GM18498 (cell line): ENCODE data around the gene MFAP4.

Experiments
- ATAC-seq: cut with Tn5 transposase; IDR thresholded peaks from one replicate; pipeline ENCODE4 v1.9.1; 2021; ENCODE audit warnings: mild to moderate bottlenecking, moderate library complexity; ENCODE audit not compliant: unreplicated experiment

The MFAP4 gene

DNA sequence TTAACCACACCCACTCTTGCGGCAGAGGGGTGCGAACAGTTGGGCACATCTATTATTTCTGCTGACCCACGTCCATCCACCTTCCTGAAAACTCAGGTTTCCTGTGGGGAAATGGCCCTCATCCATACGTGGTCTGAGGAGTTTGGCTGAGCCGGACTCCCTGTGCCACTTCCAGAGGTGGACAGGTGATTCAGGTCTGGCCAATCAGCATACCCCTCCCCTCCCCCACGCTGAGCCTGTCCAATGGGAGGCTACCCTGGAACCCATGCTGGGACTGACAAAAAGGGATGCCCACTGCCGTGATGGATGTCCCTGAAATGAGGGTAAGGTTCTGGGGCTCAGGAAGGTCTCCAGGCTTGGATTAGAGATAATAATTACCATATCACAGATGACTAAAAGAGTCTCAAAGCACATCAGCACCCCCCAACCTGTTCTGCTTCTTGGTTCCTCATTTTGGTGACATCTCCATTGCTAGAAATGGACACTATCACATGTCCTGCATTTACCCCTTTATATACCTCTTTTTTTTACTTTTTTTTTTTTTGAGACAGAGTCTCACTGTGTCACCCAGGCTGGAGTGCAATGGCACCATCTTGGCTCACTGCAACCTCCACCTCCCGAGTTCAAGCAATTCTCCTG lies 14.0 kb downstream of the MFAP4 start:
- ATAC-seq: no peak

DNA sequence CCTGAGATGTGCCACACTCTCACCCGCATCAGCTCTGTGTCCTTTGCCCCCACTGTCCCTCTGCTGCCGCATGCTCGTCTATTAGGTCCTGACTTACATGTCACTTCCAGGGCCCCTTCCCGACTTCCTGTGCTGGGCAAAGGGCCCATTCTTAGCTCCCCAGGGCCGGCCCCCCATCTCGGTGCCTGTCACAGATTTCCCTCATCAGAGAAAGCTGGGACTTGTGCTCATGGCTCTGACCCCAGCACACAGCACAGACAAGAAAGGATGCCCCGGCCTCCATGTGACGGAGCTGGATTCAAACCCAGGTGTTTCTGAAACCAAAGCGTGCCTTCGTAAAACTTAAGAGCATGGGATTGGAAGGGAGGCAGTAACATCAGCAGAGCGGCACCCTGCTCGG lies 14.6 kb downstream of the MFAP4 start:
- ATAC-seq: no peak

DNA sequence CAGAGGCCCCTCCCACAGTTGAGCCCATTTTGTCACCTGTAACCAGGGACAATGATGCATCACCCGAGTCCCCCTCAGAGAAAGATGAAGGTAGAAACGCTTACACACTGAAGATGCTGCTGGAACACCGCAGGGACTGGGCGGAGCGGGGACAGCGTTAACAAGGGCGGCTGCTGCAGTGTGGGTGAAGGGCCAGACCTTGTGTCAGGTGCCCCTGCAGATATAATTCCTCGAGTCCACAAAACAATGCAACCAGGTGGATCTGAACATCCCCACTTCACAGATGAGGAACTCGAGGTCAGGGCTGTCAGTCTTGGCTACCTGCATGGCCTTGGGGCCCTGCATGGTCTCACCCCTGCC lies 15.0 kb downstream of the MFAP4 start:
- ATAC-seq: no peak

DNA sequence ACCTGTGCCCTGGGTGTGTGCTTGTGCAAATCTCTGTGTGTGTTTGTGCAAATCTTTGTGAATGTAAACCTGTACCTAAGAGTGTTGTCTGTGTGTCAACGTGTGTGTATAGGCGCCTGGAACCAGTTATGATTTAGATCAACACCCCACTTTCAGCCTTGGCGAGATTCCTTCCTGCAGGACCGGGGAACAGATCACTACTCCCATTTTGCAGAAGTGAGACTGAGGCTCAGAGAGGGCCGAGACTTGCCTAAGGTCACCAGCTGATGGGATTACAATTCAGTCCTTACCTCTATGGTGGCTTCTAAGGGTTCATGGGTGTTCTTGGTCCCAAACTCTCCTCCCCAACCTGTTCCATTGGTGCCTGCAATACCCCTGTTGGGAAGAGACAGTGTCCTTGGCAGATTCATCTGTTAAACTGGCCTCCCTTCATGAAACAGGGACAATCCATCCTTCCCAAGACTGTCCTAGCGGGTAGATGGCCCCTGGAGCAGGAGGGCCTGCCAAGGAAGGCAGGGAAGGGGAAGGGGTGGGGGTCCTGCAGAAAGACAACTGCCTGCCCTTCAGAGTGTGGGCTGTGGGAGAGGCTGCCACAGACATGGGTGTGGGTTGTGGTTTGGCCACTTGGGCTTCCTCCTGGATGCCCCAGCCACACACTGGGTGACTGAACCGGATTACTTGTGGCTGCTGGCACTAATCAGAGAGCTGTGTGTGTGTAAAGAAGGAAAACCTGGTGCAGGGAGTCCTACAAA lies 15.6 kb downstream of the MFAP4 start:
- ATAC-seq: peak; percentile 9

DNA sequence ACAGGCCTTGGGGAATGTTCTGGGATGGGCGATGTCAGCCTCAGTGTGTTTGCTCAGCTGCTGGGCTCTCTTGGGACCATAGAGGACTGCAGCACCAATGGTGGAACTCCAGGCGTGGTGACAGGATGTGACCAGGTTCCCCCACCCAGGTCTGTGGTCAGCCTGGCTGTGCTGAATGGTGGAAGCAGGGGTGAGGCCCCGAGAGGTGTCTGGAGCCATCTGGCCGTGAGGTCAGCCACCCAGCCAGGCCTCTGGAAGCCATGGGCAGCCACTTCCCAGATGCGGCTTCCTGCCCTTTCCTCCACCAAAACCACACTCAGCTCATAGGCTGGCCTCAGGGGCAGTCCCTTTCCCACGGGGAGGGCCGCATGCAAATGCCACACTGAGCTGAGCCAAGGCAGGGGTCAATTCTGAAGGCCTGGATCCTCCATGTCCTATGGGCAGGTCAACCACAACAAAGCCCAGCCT lies 16.5 kb downstream of the MFAP4 start:
- ATAC-seq: peak; percentile 57

DNA sequence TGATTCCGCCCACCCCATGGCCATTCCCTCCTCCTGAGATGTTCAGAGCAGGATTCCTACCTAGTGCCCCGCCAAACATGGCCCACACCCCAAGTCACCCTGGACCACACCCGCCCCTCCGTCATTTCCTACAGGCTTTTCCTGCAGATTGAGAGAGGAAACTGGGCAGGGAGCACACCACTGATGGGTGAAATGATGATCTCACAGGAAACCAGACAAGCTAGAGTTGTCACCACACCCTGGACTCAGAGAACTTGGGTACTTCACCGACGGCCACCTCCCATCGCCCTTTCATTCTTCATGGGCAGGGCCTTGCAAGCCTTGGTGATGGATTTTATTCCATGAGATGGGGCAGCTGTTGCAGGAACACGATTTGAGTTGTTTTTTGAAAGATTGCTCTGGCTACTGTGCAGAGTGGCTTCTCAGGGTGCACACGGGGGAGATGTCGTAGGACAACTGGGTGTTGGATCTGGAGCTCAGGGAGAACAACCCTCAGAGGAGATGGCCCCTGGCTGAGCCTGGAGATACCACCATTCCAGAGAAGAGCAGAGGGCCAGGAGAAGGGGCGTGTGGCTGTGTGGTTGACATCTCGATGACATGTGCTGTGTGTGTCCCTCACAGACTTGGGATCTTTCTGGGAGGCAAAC lies 17.0 kb downstream of the MFAP4 start:
- no peak for ATAC-seq

DNA sequence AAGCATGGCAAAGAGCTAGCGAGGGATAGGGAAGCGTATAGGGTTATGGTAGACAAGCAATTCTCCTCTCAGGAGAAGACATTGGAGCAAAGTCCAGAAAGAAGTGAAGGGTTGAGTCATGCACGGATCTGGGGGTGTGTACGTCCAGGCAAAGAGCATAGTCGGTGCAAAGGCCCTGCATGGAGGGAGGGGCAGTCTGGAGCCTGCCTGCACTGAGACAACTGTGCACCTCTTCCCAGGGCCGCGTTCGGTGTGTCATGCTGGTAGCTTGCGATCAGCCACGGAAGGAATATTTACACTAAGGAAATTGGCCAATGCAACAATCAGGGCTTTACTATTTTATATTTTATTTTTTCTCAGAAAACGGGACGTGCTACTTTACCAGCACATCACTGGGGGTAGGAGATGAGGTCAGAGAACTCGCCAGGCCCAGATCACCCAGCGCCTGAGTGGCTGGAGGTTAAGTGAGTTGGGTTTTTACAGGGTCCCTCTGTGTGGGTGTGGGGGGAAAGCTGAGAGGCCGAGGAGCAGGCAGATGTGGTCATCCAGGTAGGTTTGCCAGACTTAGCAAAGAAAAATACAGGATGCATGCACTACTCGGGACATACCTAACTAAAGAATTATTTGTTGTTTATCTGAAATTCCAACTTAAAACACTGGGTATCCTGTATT lies 17.7 kb downstream of the MFAP4 start:
- ATAC-seq: no peak

DNA sequence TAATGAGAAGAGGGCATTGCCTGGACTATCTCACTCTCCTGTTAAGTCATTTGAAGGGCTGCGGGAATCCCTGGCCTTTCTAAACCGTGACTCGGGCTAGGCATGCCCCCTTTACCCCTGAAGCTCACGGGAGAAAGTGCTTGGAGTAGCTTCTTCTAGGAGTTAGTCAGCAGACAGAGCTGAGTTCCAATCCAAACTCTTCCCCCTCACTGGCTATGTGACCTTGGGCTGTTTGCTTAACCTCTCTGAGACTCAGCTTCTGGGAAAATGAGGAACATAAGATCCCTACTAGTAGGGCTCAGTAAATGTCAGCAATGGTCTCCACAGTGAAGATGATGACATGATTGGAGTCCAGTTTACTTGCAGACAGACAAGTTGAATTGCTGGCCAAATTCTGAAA lies 18.8 kb downstream of the MFAP4 start:
- no peak for ATAC-seq

DNA sequence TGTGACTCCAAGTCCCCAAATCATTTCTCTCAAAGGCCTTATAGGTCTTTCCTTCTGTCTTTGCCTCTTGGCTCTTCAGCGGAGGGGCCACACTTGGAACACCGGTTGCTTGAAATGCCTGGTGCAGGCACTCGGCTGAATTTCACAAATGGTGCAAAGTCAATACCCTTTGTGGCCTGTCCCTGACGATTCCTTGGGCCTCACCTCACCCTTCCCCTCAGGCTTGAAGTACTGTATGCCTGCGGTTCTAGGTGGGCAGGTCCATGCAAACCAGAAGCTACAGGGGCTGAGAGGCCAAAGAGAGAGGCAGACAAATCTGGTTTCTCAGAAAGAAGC lies 20.4 kb downstream of the MFAP4 start:
- no peak for ATAC-seq

DNA sequence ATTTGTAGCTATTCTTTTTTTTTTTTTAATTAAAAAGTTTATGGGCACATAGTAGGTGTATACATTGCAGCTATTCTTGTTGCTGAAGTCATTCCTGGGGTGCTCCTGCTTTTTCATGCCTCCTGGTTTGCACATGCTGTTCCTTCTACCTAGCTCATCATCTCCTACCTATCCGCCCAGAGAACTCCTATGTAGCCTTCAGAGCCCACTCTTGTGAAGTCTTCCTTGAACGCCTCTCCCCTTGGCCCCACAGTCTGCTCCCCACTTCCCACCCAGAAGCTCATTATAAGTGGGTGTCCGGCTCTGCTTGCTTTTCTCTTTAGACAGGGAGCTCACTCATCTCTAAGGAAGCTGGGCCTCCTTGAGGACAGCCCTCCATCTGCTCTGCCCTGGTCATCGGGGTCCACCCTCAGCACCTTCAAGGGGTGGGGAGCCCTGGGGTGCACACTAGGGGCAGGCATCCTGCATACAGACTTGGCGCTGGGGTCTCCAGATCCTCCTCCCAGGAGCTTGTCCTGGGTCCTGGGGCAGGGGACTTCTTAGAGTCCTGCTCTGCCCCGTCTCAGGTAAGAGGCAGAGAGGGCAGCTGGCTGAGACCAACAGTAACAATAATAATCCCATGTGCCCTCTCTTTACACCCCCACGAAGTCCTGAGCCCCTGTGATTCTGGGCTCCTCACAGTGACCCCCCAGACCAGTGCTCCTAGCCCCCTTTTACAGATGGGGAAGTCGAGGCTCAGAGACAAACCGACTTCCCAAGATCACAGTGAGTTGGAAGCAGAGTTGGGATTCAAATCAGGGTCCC lies 21.0 kb downstream of the MFAP4 start:
- ATAC-seq: no peak

DNA sequence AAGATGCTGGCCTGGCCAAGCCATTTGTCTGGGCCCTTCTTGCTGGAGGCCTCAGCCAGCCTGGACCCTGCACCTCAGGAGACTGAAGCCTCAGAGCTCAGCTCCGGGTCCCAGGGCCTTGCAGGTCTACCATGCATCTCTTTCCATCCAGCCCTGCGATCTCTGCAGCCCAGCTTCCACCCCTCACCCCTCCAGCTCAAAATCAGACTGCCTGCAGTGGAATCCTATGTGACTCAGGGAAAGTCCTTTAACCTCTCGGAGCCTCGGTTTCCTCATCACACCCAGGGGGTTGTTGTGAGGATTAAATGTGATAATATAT lies 21.5 kb downstream of the MFAP4 start:
- no peak for ATAC-seq

DNA sequence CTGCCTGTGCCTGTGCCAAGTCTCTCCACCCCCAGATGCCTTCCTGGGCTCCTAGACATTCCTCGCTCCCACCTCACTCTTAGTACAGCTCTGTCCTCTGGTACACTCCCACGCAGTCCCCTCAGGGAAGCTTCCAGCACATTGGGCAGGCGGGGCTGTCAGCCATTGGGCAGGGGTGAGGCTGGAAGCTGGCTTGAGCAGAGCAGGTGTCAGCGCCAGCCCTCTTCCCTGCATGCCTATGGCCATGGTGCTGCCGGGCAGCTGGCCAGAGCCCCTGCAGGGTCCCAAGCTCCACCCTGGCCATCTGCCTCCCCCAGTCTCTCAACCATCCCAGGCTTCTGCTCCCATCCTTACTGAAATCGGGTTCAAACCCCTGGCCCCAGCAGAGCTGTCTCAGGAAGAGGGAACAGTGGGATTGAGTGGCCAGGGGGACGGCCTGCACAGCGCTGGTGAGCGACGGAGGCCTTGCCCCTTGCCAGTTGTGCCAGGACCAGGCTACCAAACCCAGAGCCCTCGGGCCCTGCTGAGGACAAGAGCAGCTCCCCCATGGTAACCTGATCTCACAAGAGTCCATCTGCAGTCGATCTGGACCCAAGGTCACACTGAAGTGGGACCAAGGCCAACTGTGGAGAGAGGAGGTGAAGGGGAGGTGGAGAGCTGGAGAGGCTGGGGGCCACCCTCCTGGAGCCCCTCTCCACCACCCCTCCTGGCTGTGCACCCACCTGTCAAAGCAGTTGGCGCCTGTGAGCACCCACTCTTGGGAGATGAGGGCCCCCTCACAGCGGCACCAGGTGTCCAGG lies 22.1 kb downstream of the MFAP4 start:
- no peak for ATAC-seq

DNA sequence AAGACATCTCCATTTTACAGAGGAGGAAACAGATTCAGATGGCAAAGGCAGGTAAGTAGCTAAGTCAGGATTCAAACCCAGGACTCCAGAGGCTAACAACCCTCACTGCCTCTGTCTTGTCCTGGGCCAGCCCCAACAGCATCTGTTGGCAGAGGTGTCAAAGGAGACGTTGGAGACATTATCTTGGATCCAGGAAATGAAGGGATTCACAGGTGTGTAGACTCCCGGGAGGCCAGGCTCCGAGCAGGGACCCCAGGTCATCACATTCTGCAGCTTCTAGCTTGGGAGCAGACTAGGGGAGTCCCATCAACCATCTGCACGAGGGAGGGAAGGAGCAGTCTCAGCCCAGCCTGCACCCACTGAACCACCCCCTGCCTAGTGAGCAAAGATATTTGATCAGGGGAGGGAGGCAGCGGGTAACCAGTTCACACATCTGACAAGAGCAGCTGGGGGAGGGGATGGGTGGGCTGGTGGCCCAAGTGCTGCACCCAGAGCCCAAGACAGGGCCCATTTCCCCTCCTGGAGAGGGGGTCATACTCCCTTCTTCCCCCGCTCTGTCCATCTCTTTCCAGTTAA lies 23.4 kb downstream of the MFAP4 start:
- ATAC-seq: no peak

DNA sequence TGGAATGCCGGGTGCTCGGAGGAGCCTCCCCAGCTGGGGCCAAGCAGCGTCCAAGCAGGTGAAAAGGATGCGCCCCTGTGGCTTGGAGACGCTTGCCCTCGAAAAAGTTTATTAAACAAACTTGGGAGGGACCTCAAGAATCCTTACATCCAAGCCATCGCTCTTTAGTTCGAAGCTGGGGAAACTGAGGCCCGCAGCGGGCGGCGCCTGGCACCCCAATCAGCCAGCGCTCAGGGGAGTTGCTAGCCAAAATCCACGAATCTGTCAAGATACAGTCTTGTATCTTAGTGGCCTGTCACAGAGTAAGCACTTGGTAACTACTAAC lies 23.9 kb downstream of the MFAP4 start:
- ATAC-seq: no peak

DNA sequence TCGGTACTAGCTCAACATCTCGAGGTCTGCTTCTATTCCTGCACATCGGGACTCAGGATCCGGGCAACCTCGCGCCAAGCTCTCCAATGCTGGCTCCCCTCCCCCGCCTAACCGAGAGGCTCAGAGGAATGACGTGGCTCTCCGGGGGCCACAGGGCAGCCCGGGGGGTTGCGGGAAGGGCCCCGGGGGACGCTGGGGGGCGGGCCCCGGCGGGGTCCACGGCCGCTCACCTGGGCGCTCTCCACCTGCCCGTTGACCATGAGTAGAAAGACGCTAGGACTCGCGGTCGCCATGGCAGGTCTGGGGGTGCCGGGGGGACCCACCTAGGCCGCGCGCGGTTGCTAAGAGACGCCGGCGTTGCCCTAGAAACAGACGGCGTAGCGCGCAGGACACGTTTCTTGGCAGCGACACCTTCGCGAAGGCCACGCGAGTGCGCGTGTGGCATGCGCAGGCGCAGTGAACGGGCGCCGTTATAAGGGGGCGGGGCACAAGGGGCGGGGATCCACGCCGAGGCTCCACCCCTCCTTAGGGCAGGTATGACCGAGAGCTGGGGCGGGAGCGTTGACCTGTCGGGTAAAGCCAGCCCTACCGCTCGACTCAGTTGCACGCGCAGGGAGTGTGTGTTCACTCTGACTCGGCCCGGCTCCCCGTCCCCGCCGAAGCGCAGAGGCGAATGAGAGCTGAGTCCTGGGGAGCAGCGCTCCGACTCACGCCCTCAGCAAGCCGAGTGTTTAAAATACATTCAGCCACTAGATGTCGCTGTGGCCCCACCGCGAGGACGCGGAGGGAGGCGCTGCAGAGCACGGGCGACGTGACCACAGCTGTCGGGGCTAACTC lies 24.5 kb downstream of the MFAP4 start, which contains the start of gene B9D1:
TSS of gene B9D1 (minus strand) at position 447 of the 837 bp plus-strand sequence. CDS start at position 293, 154 bp downstream.
- peak; percentile 81 for ATAC-seq

DNA sequence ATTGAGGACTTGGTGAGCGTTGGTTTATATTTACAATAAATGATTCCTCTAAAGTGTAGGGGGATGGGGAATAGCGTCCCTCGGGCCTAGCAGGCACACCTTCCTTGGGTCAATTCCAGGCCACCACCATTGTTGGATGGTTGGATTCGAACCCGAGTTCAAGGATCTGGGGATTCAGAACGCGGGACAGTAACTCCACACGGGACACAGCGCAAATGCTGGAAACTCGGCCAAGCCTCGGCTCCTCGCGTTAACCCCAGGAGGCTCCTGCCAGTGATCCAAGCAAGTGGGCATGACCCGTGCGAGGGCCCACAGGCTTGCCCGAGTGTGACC lies 25.1 kb downstream of the MFAP4 start:
- no peak for ATAC-seq

DNA sequence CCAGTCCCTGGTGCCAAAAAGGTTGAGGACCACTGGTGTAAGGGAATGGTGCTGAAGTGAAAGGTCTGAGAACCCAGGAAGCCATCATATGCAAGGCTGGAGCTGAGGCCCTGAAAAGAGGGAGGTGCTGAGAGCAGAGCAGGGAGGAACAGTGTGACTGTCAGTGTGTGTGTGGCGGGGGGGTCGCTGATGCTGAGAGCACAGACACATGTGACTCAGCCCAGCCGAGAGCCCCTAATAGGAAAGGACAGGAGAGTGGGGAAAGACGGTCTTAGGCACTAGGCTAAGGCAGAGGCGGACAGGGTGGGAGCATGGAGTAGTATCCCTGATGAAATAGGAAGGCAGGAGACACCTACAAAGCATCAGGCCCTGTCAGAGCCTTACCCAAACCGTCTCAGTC lies 25.7 kb downstream of the MFAP4 start:
- ATAC-seq: no peak

DNA sequence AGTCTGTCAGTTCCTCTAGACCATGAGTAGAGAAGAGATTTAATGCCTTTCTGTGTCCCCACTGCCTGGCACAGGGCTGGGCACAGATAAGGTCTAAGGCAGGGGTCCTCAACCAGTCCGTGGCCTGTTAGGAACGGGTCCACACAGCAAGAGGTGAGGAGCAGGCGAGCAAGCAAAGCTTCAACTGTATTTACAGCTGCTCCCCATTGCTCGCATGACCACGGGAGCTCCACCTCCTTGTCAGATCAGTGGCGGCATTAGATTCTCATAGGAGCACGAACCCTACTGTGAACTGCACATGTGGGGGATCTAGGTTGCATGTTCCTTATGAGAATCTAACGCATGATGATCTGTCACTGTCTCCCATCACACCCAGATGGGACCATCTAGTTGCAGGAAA lies 26.2 kb downstream of the MFAP4 start:
- no peak for ATAC-seq

DNA sequence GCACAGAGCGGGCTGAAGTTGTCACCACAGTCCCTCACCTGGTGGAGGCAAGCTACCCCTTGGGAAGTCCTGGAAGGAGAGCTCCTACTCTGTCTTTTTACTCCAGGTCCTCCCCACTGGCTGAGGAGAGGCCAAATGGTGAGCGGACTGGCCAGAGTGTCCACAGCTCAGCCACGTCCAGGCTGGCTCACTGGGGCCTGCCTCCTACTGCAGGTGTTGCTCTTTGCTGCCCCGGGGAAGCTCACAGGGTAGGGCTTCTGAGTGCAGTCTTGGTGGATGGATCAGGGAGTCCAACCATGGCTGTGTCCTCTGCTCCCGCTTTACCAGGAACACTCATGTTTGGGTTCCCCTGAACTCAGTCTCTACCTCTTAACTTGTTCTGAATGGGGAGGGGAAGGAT lies 27.1 kb downstream of the MFAP4 start:
- no peak for ATAC-seq
